Right renal cortex interstitium (tissue), 3 donors: Measurements from ENCODE around the gene USB1. TPM values are rescaled to one million over a fixed set of nuclear protein-coding genes. Genes with fewer than 3 reads are reported as not detected.

Experiments
- DNase-seq, 3 donors: peaks; one replicate each; pipeline ENCODE4 v3.0.0-alpha.2; 2013; ENCODE audit warnings: low read depth in 3 of 3, low spot score in 2 of 3
- polyA plus RNA-seq, 3 donors: library from polyadenylated mRNA; unstranded; fragments of 120-200 nt; gene quantifications; one replicate each; pipeline ENCODE4 v1.2.1, GENCODE V29; 2013; ENCODE audit not compliant: insufficient read length in 3 of 3

Gene USB1
- 10 to 100 TPM; 20.9 to 22.3 (median 21.0) TPM for polyA plus RNA-seq

GRCh38 chr16:58000706-58001676 lies at the start of gene USB1:
Gene USB1 (plus strand): TSS chr16:58001407. CDS start chr16:58001484, 77 bp downstream.
- peak in 1 of 3 donors; percentile 76 for DNase-seq

GRCh38 chr16:57952909-57953308 lies 48.3 kb upstream of the USB1 start:
- DNase-seq: no peak

- DNase-seq: no peak
Observed at GRCh38 chr16:57953857-57954256, 47.4 kb upstream of the USB1 start.

- no peak for DNase-seq
Observed at GRCh38 chr16:57955572-57956188, 45.5 kb upstream of the USB1 start.

- DNase-seq: no peak
Observed at GRCh38 chr16:57956270-57956808, 44.9 kb upstream of the USB1 start.

- DNase-seq: no peak
Observed at GRCh38 chr16:57956924-57957672, 44.1 kb upstream of the USB1 start.

GRCh38 chr16:57957673-57958392 lies 43.4 kb upstream of the USB1 start:
- DNase-seq: no peak

GRCh38 chr16:57958544-57958943 lies 42.7 kb upstream of the USB1 start:
- no peak for DNase-seq

GRCh38 chr16:57959121-57959520 lies 42.1 kb upstream of the USB1 start:
- DNase-seq: peak in 1 of 3 donors; percentile 5

GRCh38 chr16:57959804-57960203 lies 41.4 kb upstream of the USB1 start:
- DNase-seq: no peak

- no peak for DNase-seq
Observed at GRCh38 chr16:57960310-57960709, 40.9 kb upstream of the USB1 start.

- DNase-seq: no peak
Observed at GRCh38 chr16:57960826-57961472, 40.3 kb upstream of the USB1 start.

GRCh38 chr16:57961538-57961937 lies 39.7 kb upstream of the USB1 start:
- DNase-seq: no peak

- DNase-seq: no peak
Observed at GRCh38 chr16:57962046-57962445, 39.2 kb upstream of the USB1 start.

- DNase-seq: no peak
Observed at GRCh38 chr16:57962756-57963155, 38.5 kb upstream of the USB1 start.

- DNase-seq: no peak
Observed at GRCh38 chr16:57964157-57964700, 37.0 kb upstream of the USB1 start.

- no peak for DNase-seq
Observed at GRCh38 chr16:57966204-57966771, 34.9 kb upstream of the USB1 start.

- no peak for DNase-seq
Observed at GRCh38 chr16:57966986-57967385, 34.2 kb upstream of the USB1 start.

GRCh38 chr16:57967916-57968315 lies 33.3 kb upstream of the USB1 start:
- no peak for DNase-seq
